H9 (cell line): Measurements from ENCODE around the gene ATN1. TPM values are rescaled to one million over a fixed set of nuclear protein-coding genes. Genes with fewer than 3 reads are reported as not detected.

Experiments used
- DNase-seq: peaks from one replicate; pipeline ENCODE4 v3.0.0-alpha.2; 2017
- H2AFZ ChIP-seq: one replicate; pipeline ENCODE4 v1.6.1; 2013; ENCODE audit warnings: mild to moderate bottlenecking, low read length, control low read depth, moderate library complexity
- H2AK5ac ChIP-seq: 2 replicates; pipeline ENCODE4 v1.6.1; 2013; ENCODE audit warnings: low read length, control low read depth, mixed read lengths; ENCODE audit not compliant: insufficient read length
- H2BK120ac ChIP-seq: one replicate; pipeline ENCODE4 v1.6.1; 2013; ENCODE audit warnings: low read depth, mild to moderate bottlenecking, low read length, control low read depth, inconsistent platforms; ENCODE audit not compliant: poor library complexity, severe bottlenecking
- H2BK12ac ChIP-seq: 2 replicates; pipeline ENCODE4 v1.6.1; 2013; ENCODE audit warnings: low read length, control low read depth, mixed read lengths, low read depth; ENCODE audit not compliant: insufficient read length
- H2BK15ac ChIP-seq: 2 replicates; pipeline ENCODE4 v1.6.1; 2013; ENCODE audit warnings: low read depth, low read length, control low read depth
- H2BK20ac ChIP-seq: one replicate; pipeline ENCODE4 v1.6.1; 2013; ENCODE audit warnings: low read depth, mild to moderate bottlenecking, low read length, control low read depth, inconsistent platforms; ENCODE audit not compliant: poor library complexity, severe bottlenecking
- H2BK5ac ChIP-seq: 2 replicates; pipeline ENCODE4 v1.6.1; 2013; ENCODE audit warnings: low read length, control low read depth, mixed read lengths; ENCODE audit not compliant: insufficient read length
- H3K14ac ChIP-seq: 2 replicates; pipeline ENCODE4 v1.6.1; 2013; ENCODE audit warnings: low read length, control low read depth; ENCODE audit not compliant: insufficient read depth
- H3K18ac ChIP-seq: 2 replicates; pipeline ENCODE4 v1.6.1; 2013; ENCODE audit warnings: low read depth, mild to moderate bottlenecking, mixed read lengths, low read length, control low read depth; ENCODE audit not compliant: insufficient read length
- H3K23ac ChIP-seq: 2 replicates; pipeline ENCODE4 v1.6.1; 2013; ENCODE audit warnings: low read length, control low read depth, mixed read lengths, low read depth; ENCODE audit not compliant: insufficient read length
- H3K23me2 ChIP-seq: 2 replicates; pipeline ENCODE4 v1.6.1; 2013; ENCODE audit warnings: low read depth, mild to moderate bottlenecking, mixed read lengths, low read length, control low read depth; ENCODE audit not compliant: insufficient read length, poor library complexity, severe bottlenecking
- H3K27ac ChIP-seq: 2 replicates; pipeline ENCODE4 v1.5.1; 2013; ENCODE audit warnings: low read length, control low read depth, mixed read lengths, low read depth; ENCODE audit not compliant: insufficient read length
- H3K27me3 ChIP-seq: 2 replicates; pipeline ENCODE4 v1.6.1; 2013; ENCODE audit warnings: low read length, control low read depth, inconsistent platforms; ENCODE audit not compliant: insufficient read depth
- H3K4ac ChIP-seq: 2 replicates; pipeline ENCODE4 v1.6.1; 2013; ENCODE audit warnings: low read depth, mild to moderate bottlenecking, control low read depth, inconsistent platforms, low read length, moderate library complexity
- H3K4me1 ChIP-seq: 2 replicates; pipeline ENCODE4 v1.6.1; 2013; ENCODE audit warnings: low read length, control low read depth, inconsistent platforms; ENCODE audit not compliant: insufficient read depth
- H3K4me2 ChIP-seq: 2 replicates; pipeline ENCODE4 v1.6.1; 2013; ENCODE audit warnings: low read length, control low read depth, mixed read lengths; ENCODE audit not compliant: insufficient read length, insufficient read depth
- H3K56ac ChIP-seq: 2 replicates; pipeline ENCODE4 v1.6.1; 2013; ENCODE audit warnings: low read depth, mild to moderate bottlenecking, mixed read lengths, low read length, control low read depth; ENCODE audit not compliant: insufficient read length
- H3K79me1 ChIP-seq: 2 replicates; pipeline ENCODE4 v1.6.1; 2013; ENCODE audit warnings: low read depth, mild to moderate bottlenecking, moderate library complexity, low read length, control low read depth, inconsistent platforms; ENCODE audit not compliant: insufficient read depth, poor library complexity, severe bottlenecking
- H3K79me2 ChIP-seq: 2 replicates; pipeline ENCODE4 v1.6.1; 2013; ENCODE audit warnings: low read length, control low read depth, inconsistent platforms; ENCODE audit not compliant: insufficient read depth
- H3K9ac ChIP-seq: 2 replicates; pipeline ENCODE4 v1.6.1; 2013; ENCODE audit warnings: low read length, control low read depth, mixed read lengths; ENCODE audit not compliant: insufficient read length; ENCODE audit errors: extremely low read depth
- H3K9me3 ChIP-seq: one replicate; pipeline ENCODE4 v1.6.1; 2013; ENCODE audit warnings: low read depth, low read length, inconsistent platforms; ENCODE audit not compliant: control insufficient read depth
- H3T11ph ChIP-seq: one replicate; pipeline ENCODE4 v1.6.1; 2013; ENCODE audit warnings: mild to moderate bottlenecking, low read length, control low read depth, inconsistent platforms
- H4K20me1 ChIP-seq: one replicate; pipeline ENCODE4 v1.6.1; 2013; ENCODE audit not compliant: control insufficient read depth, insufficient read length, insufficient read depth
- H4K5ac ChIP-seq: 2 replicates; pipeline ENCODE4 v1.6.1; 2013; ENCODE audit warnings: low read depth, mild to moderate bottlenecking, mixed read lengths, low read length, control low read depth; ENCODE audit not compliant: insufficient read length
- H4K8ac ChIP-seq: replicated peaks from 2 replicates; pipeline ENCODE4 v1.6.1; 2013; ENCODE audit warnings: low read length, control low read depth, mixed read lengths, low read depth; ENCODE audit not compliant: insufficient read length
- H4K91ac ChIP-seq: 2 replicates; pipeline ENCODE4 v1.6.1; 2013; ENCODE audit warnings: low read depth, mild to moderate bottlenecking, moderate library complexity, mixed read lengths, low read length, control low read depth; ENCODE audit not compliant: insufficient read length
- H3K27ac Mint-ChIP-seq, 3 experiments: 2 replicates in 2 of 3; 3 replicates in 1 of 3; pipeline ENCODE4 v1.8.0; 2020 to 2021; ENCODE audit warnings: mixed read lengths in 3 of 3, mild to moderate bottlenecking in 1 of 3, moderate library complexity in 1 of 3
- H3K27me3 Mint-ChIP-seq: 2 replicates; pipeline ENCODE4 v1.8.0; 2021; ENCODE audit warnings: low read depth, mild to moderate bottlenecking, moderate library complexity, mixed read lengths
- H3K36me3 Mint-ChIP-seq, 3 experiments: 2 replicates in 2 of 3; 3 replicates in 1 of 3; pipeline ENCODE4 v1.8.0; 2020 to 2021; ENCODE audit warnings: low read depth in 3 of 3, mixed read lengths in 3 of 3; ENCODE audit not compliant: insufficient read depth in 1 of 3
- H3K4me1 Mint-ChIP-seq, 2 experiments: 2 replicates each; pipeline ENCODE4 v1.8.0; 2020; ENCODE audit warnings: mixed read lengths in 2 of 2
- H3K4me3 Mint-ChIP-seq, 2 experiments: 2 replicates in 1 of 2; 3 replicates in 1 of 2; pipeline ENCODE4 v1.8.0; 2020 to 2021; ENCODE audit warnings: mild to moderate bottlenecking in 2 of 2, mixed read lengths in 2 of 2, moderate library complexity in 1 of 2
- H3K9me3 Mint-ChIP-seq, 2 experiments: 2 replicates in 1 of 2; 3 replicates in 1 of 2; pipeline ENCODE4 v1.8.0; 2020; ENCODE audit warnings: mild to moderate bottlenecking in 2 of 2, mixed read lengths in 2 of 2, moderate library complexity in 1 of 2
- WGBS: extraction: QIAGEN DNeasy Blood & Tissue Kit; methylation state at CpG from one replicate; pipeline ENCODE4 v1.1.7; 2013; ENCODE audit warnings: missing lambda C conversion rate, low lambda C conversion rate, mixed read lengths; ENCODE audit not compliant: insufficient read length; ENCODE audit errors: extremely low coverage; 5-methylcytosine and 5-hydroxymethylcytosine counted together
- total RNA-seq: library from RNA; stranded (reverse); gene quantifications from 2 replicates; pipeline ENCODE4 v1.2.1, GENCODE V29; 2021
- TF ChIP-seq, protein P1 (sequence below): fragments of 200-600 bp; sonication (generic); conservative IDR thresholded peaks from 3 replicates; pipeline ENCODE4 v1.8.0; 2021; ENCODE audit warnings: antibody characterized with exemption, mild to moderate bottlenecking

The ATN1 gene
- total RNA-seq, 1 experiment from 2014 or later, result 103 TPM

DNA sequence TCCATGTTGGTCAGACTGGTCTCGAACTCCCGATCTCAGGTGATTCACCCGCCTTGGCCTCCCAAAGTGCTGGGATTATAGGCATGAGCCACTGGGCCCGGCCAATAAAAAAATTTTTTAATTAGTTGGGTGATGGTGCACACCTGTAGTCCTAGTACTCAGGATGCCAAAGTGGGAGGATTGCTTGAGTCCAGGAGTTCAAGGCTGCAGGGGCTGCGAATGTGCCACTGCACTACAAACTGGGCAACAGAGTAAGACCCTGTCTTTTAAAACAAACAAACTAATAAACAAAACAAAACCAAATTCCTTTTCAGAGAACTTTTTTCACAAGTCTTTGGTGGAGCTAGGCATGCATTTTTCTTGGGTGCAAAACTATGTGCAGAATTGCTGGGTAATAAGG is 44.5 kb upstream of the ATN1 start:
- H4K20me1 ChIP-seq, result no peaks in the 10 kb centered on the region
- H2BK15ac ChIP-seq, result no peak overlapping the region
- H3K14ac ChIP-seq, result no peak overlapping the region
- no peak overlapping the region for H3K9ac ChIP-seq
- H4K5ac ChIP-seq, result no peak overlapping the region
- no peak overlapping the region for H3K4me2 ChIP-seq
- no peak overlapping the region for H3K4ac ChIP-seq
- no peak overlapping the region for H3K23ac ChIP-seq
- H3K18ac ChIP-seq, result no peak overlapping the region
- Mint-ChIP-seq H3K9me3 (no peaks in the 10 kb centered on the region), H3K4me3 (no peak overlapping the region), H3K27me3 (no peaks in the 10 kb centered on the region), H3K4me1 (peaks cover 22 to 32% of the 10 kb centered on the region in 2 experiments), H3K36me3 (peaks cover 0 to 32% (median 22%) of the 10 kb centered on the region in 3 experiments; a peak in 4 of 7 replicates), H3K27ac (no peak overlapping the region)
- peaks cover 2% of the 10 kb centered on the region; the same call in 1 of the 2 replicates for H3K4me1 ChIP-seq
- no peak overlapping the region for H2AK5ac ChIP-seq
- no peak overlapping the region for H2BK120ac ChIP-seq
- no peaks in the 10 kb centered on the region for H3K79me1 ChIP-seq
- H3K56ac ChIP-seq, result no peak overlapping the region
- no peaks in the 10 kb centered on the region for H3K79me2 ChIP-seq
- WGBS, result no CpG with 5 or more reads among the region's 5 CpGs
- H2BK20ac ChIP-seq, result no peak overlapping the region
- no peak overlapping the region for H4K91ac ChIP-seq
- no peak overlapping the region for H2AFZ ChIP-seq
- H3K27me3 ChIP-seq, result no peaks in the 10 kb centered on the region
- no peak overlapping the region for H3T11ph ChIP-seq
- no peak overlapping the region for H4K8ac ChIP-seq
- no peak overlapping the region for H2BK12ac ChIP-seq
- H3K23me2 ChIP-seq, result no peaks in the 10 kb centered on the region
- DNase-seq, result no peak
- H2BK5ac ChIP-seq, result no peak overlapping the region
- TF ChIP-seq, protein P1, sequence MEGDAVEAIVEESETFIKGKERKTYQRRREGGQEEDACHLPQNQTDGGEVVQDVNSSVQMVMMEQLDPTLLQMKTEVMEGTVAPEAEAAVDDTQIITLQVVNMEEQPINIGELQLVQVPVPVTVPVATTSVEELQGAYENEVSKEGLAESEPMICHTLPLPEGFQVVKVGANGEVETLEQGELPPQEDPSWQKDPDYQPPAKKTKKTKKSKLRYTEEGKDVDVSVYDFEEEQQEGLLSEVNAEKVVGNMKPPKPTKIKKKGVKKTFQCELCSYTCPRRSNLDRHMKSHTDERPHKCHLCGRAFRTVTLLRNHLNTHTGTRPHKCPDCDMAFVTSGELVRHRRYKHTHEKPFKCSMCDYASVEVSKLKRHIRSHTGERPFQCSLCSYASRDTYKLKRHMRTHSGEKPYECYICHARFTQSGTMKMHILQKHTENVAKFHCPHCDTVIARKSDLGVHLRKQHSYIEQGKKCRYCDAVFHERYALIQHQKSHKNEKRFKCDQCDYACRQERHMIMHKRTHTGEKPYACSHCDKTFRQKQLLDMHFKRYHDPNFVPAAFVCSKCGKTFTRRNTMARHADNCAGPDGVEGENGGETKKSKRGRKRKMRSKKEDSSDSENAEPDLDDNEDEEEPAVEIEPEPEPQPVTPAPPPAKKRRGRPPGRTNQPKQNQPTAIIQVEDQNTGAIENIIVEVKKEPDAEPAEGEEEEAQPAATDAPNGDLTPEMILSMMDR, result no peak
- no peaks in the 10 kb centered on the region for H3K9me3 ChIP-seq
- H3K27ac ChIP-seq, result no peak overlapping the region
